H9 (cell line): ENCODE data around the gene SRSF10. TPM values are rescaled to one million over a fixed set of nuclear protein-coding genes. Genes with fewer than 3 reads are reported as not detected.
A peak's percentile ranks its signal among the peaks of the same experiment; 100 is the strongest.

Experiments used
- DNase-seq: peaks from one replicate; pipeline ENCODE4 v3.0.0-alpha.2; 2017
- H2AFZ ChIP-seq: one replicate; pipeline ENCODE4 v1.6.1; 2013; ENCODE audit warnings: mild to moderate bottlenecking, low read length, control low read depth, moderate library complexity
- H2AK5ac ChIP-seq: 2 replicates; pipeline ENCODE4 v1.6.1; 2013; ENCODE audit warnings: low read length, control low read depth, mixed read lengths; ENCODE audit not compliant: insufficient read length
- H2BK120ac ChIP-seq: one replicate; pipeline ENCODE4 v1.6.1; 2013; ENCODE audit warnings: low read depth, mild to moderate bottlenecking, low read length, control low read depth, inconsistent platforms; ENCODE audit not compliant: poor library complexity, severe bottlenecking
- H2BK12ac ChIP-seq: 2 replicates; pipeline ENCODE4 v1.6.1; 2013; ENCODE audit warnings: low read length, control low read depth, mixed read lengths, low read depth; ENCODE audit not compliant: insufficient read length
- H2BK15ac ChIP-seq: 2 replicates; pipeline ENCODE4 v1.6.1; 2013; ENCODE audit warnings: low read depth, low read length, control low read depth
- H2BK20ac ChIP-seq: one replicate; pipeline ENCODE4 v1.6.1; 2013; ENCODE audit warnings: low read depth, mild to moderate bottlenecking, low read length, control low read depth, inconsistent platforms; ENCODE audit not compliant: poor library complexity, severe bottlenecking
- H2BK5ac ChIP-seq: 2 replicates; pipeline ENCODE4 v1.6.1; 2013; ENCODE audit warnings: low read length, control low read depth, mixed read lengths; ENCODE audit not compliant: insufficient read length
- H3K14ac ChIP-seq: 2 replicates; pipeline ENCODE4 v1.6.1; 2013; ENCODE audit warnings: low read length, control low read depth; ENCODE audit not compliant: insufficient read depth
- H3K18ac ChIP-seq: 2 replicates; pipeline ENCODE4 v1.6.1; 2013; ENCODE audit warnings: low read depth, mild to moderate bottlenecking, mixed read lengths, low read length, control low read depth; ENCODE audit not compliant: insufficient read length
- H3K23ac ChIP-seq: 2 replicates; pipeline ENCODE4 v1.6.1; 2013; ENCODE audit warnings: low read length, control low read depth, mixed read lengths, low read depth; ENCODE audit not compliant: insufficient read length
- H3K23me2 ChIP-seq: 2 replicates; pipeline ENCODE4 v1.6.1; 2013; ENCODE audit warnings: low read depth, mild to moderate bottlenecking, mixed read lengths, low read length, control low read depth; ENCODE audit not compliant: insufficient read length, poor library complexity, severe bottlenecking
- H3K27ac ChIP-seq: 2 replicates; pipeline ENCODE4 v1.5.1; 2013; ENCODE audit warnings: low read length, control low read depth, mixed read lengths, low read depth; ENCODE audit not compliant: insufficient read length
- H3K27me3 ChIP-seq: 2 replicates; pipeline ENCODE4 v1.6.1; 2013; ENCODE audit warnings: low read length, control low read depth, inconsistent platforms; ENCODE audit not compliant: insufficient read depth
- H3K4ac ChIP-seq: 2 replicates; pipeline ENCODE4 v1.6.1; 2013; ENCODE audit warnings: low read depth, mild to moderate bottlenecking, control low read depth, inconsistent platforms, low read length, moderate library complexity
- H3K4me1 ChIP-seq: 2 replicates; pipeline ENCODE4 v1.6.1; 2013; ENCODE audit warnings: low read length, control low read depth, inconsistent platforms; ENCODE audit not compliant: insufficient read depth
- H3K4me2 ChIP-seq: 2 replicates; pipeline ENCODE4 v1.6.1; 2013; ENCODE audit warnings: low read length, control low read depth, mixed read lengths; ENCODE audit not compliant: insufficient read length, insufficient read depth
- H3K56ac ChIP-seq: 2 replicates; pipeline ENCODE4 v1.6.1; 2013; ENCODE audit warnings: low read depth, mild to moderate bottlenecking, mixed read lengths, low read length, control low read depth; ENCODE audit not compliant: insufficient read length
- H3K79me1 ChIP-seq: 2 replicates; pipeline ENCODE4 v1.6.1; 2013; ENCODE audit warnings: low read depth, mild to moderate bottlenecking, moderate library complexity, low read length, control low read depth, inconsistent platforms; ENCODE audit not compliant: insufficient read depth, poor library complexity, severe bottlenecking
- H3K79me2 ChIP-seq: 2 replicates; pipeline ENCODE4 v1.6.1; 2013; ENCODE audit warnings: low read length, control low read depth, inconsistent platforms; ENCODE audit not compliant: insufficient read depth
- H3K9ac ChIP-seq: 2 replicates; pipeline ENCODE4 v1.6.1; 2013; ENCODE audit warnings: low read length, control low read depth, mixed read lengths; ENCODE audit not compliant: insufficient read length; ENCODE audit errors: extremely low read depth
- H3K9me3 ChIP-seq: one replicate; pipeline ENCODE4 v1.6.1; 2013; ENCODE audit warnings: low read depth, low read length, inconsistent platforms; ENCODE audit not compliant: control insufficient read depth
- H3T11ph ChIP-seq: one replicate; pipeline ENCODE4 v1.6.1; 2013; ENCODE audit warnings: mild to moderate bottlenecking, low read length, control low read depth, inconsistent platforms
- H4K20me1 ChIP-seq: one replicate; pipeline ENCODE4 v1.6.1; 2013; ENCODE audit not compliant: control insufficient read depth, insufficient read length, insufficient read depth
- H4K5ac ChIP-seq: 2 replicates; pipeline ENCODE4 v1.6.1; 2013; ENCODE audit warnings: low read depth, mild to moderate bottlenecking, mixed read lengths, low read length, control low read depth; ENCODE audit not compliant: insufficient read length
- H4K8ac ChIP-seq: replicated peaks from 2 replicates; pipeline ENCODE4 v1.6.1; 2013; ENCODE audit warnings: low read length, control low read depth, mixed read lengths, low read depth; ENCODE audit not compliant: insufficient read length
- H4K91ac ChIP-seq: 2 replicates; pipeline ENCODE4 v1.6.1; 2013; ENCODE audit warnings: low read depth, mild to moderate bottlenecking, moderate library complexity, mixed read lengths, low read length, control low read depth; ENCODE audit not compliant: insufficient read length
- H3K27ac Mint-ChIP-seq, 3 experiments: 2 replicates in 2 of 3; 3 replicates in 1 of 3; pipeline ENCODE4 v1.8.0; 2020 to 2021; ENCODE audit warnings: mixed read lengths in 3 of 3, mild to moderate bottlenecking in 1 of 3, moderate library complexity in 1 of 3
- H3K27me3 Mint-ChIP-seq: 2 replicates; pipeline ENCODE4 v1.8.0; 2021; ENCODE audit warnings: low read depth, mild to moderate bottlenecking, moderate library complexity, mixed read lengths
- H3K36me3 Mint-ChIP-seq, 3 experiments: 2 replicates in 2 of 3; 3 replicates in 1 of 3; pipeline ENCODE4 v1.8.0; 2020 to 2021; ENCODE audit warnings: low read depth in 3 of 3, mixed read lengths in 3 of 3; ENCODE audit not compliant: insufficient read depth in 1 of 3
- H3K4me1 Mint-ChIP-seq, 2 experiments: 2 replicates each; pipeline ENCODE4 v1.8.0; 2020; ENCODE audit warnings: mixed read lengths in 2 of 2
- H3K4me3 Mint-ChIP-seq, 2 experiments: 2 replicates in 1 of 2; 3 replicates in 1 of 2; pipeline ENCODE4 v1.8.0; 2020 to 2021; ENCODE audit warnings: mild to moderate bottlenecking in 2 of 2, mixed read lengths in 2 of 2, moderate library complexity in 1 of 2
- H3K9me3 Mint-ChIP-seq, 2 experiments: 2 replicates in 1 of 2; 3 replicates in 1 of 2; pipeline ENCODE4 v1.8.0; 2020; ENCODE audit warnings: mild to moderate bottlenecking in 2 of 2, mixed read lengths in 2 of 2, moderate library complexity in 1 of 2
- WGBS: extraction: QIAGEN DNeasy Blood & Tissue Kit; methylation state at CpG from one replicate; pipeline ENCODE4 v1.1.7; 2013; ENCODE audit warnings: missing lambda C conversion rate, low lambda C conversion rate, mixed read lengths; ENCODE audit not compliant: insufficient read length; ENCODE audit errors: extremely low coverage; 5-methylcytosine and 5-hydroxymethylcytosine counted together
- total RNA-seq: library from RNA; stranded (reverse); gene quantifications from 2 replicates; pipeline ENCODE4 v1.2.1, GENCODE V29; 2021
- TF ChIP-seq, protein P1 (sequence below): fragments of 200-600 bp; sonication (generic); conservative IDR thresholded peaks from 3 replicates; pipeline ENCODE4 v1.8.0; 2021; ENCODE audit warnings: antibody characterized with exemption, mild to moderate bottlenecking

SRSF10 gene
- total RNA-seq, 1 experiment from 2014 or later: 238 TPM

DNA sequence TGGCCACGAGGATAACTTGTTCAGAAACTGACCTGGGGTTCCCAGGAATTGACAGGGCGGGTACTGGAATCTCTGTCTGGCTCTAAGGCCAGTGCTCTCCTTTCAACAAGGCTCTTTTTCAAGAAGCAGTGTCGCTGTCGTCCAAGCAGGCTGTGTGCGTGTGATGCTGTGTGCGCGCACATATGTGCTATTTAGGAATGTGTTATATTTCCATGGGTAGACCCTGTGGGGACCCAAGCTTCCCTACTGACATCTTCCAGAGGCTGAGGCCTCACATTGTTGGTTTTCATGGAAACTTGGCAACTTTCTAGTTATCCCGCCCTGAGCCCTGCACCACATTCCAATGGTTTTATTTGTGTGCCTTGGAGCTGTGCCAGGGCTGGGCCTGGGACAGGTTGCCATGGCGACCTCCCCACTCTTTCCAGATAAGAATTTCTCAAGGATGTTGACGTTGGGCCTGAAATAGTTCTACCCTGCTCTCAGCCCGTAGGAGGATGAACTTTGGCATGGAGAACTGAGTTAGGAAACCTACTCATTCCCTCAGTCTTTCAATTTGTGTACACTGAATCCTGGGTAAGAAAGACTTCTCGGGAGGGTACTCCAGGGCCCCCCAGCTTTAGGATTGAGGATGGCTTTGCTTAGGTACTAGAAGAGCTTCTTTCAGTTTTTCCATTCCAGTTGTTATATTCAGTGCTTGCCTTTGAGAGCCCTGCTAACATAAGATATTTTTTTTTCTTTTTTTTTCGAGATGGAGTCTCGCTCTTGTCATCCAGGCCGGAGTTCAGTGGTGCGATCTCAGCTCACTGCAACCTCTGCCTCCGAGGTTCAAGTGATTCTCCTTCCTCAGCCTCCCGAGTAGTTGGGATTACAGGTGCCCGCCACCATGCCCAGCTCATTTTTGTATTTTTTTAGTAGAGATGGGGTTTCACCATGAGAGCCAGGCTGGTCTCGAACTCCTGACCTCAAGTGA, 38.8 kb upstream of the SRSF10 start:
- WGBS: no CpG with 5 or more reads among the region's 20 CpGs
- Histone ChIP-seq H3K14ac (no peak overlapping the region; the same call in 1 of the 2 replicates), H4K91ac (no peak overlapping the region), H4K8ac (no peak overlapping the region), H3K4ac (no peak overlapping the region), H4K20me1 (no peaks in the 10 kb centered on the region), H2BK12ac (no peak overlapping the region), H3K27ac (no peak overlapping the region), H3K56ac (no peak overlapping the region), H3K18ac (peak overlapping the region; percentile 39), H3K79me2 (no peaks in the 10 kb centered on the region), H3K9ac (no peak overlapping the region), H2BK15ac (no peak overlapping the region), H3K9me3 (no peaks in the 10 kb centered on the region), H2AFZ (no peak overlapping the region), H2BK120ac (no peak overlapping the region), H2AK5ac (no peak overlapping the region), H2BK20ac (no peak overlapping the region), H3K79me1 (no peaks in the 10 kb centered on the region), H3K4me1 (peaks cover 15% of the 10 kb centered on the region; the same call in 1 of the 2 replicates), H3K23me2 (no peaks in the 10 kb centered on the region), H4K5ac (no peak overlapping the region), H3T11ph (no peak overlapping the region), H3K4me2 (no peak overlapping the region), H3K27me3 (no peaks in the 10 kb centered on the region), H3K23ac (no peak overlapping the region), H2BK5ac (no peak overlapping the region)
- Mint-ChIP-seq H3K27ac (no peak overlapping the region; a peak in 1 of 7 replicates), H3K9me3 (no peaks in the 10 kb centered on the region), H3K27me3 (peaks cover under 1% of the 10 kb centered on the region; the same call in 1 of the 2 replicates), H3K4me1 (peaks cover 27 to 32% of the 10 kb centered on the region in 2 experiments), H3K4me3 (no peak overlapping the region), H3K36me3 (no peaks in the 10 kb centered on the region)
- peak; percentile 50 for DNase-seq
- TF ChIP-seq, protein P1, sequence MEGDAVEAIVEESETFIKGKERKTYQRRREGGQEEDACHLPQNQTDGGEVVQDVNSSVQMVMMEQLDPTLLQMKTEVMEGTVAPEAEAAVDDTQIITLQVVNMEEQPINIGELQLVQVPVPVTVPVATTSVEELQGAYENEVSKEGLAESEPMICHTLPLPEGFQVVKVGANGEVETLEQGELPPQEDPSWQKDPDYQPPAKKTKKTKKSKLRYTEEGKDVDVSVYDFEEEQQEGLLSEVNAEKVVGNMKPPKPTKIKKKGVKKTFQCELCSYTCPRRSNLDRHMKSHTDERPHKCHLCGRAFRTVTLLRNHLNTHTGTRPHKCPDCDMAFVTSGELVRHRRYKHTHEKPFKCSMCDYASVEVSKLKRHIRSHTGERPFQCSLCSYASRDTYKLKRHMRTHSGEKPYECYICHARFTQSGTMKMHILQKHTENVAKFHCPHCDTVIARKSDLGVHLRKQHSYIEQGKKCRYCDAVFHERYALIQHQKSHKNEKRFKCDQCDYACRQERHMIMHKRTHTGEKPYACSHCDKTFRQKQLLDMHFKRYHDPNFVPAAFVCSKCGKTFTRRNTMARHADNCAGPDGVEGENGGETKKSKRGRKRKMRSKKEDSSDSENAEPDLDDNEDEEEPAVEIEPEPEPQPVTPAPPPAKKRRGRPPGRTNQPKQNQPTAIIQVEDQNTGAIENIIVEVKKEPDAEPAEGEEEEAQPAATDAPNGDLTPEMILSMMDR: no peak
